SU-DHL-6 (cell line): ENCODE measurements around the gene PIGZ.

Source experiments
- EZH2phosphoT487 ChIP-seq: fragments of 200-600 bp; sonication (generic), shearing (Covaris generic); conservative IDR thresholded peaks from 2 replicates; pipeline ENCODE4 v1.6.1; 2018; ENCODE audit warnings: mild to moderate bottlenecking, antibody characterized with exemption, low read length, moderate library complexity, mixed read lengths
- TF ChIP-seq, protein P1 (sequence below): fragments of 200-600 bp; sonication (generic); IDR thresholded peaks from one replicate; pipeline ENCODE4 v1.5.1; 2017; ENCODE audit warnings: antibody characterized with exemption, mild to moderate bottlenecking, low read length, moderate library complexity; ENCODE audit not compliant: insufficient read depth, poor library complexity, severe bottlenecking

DNA sequence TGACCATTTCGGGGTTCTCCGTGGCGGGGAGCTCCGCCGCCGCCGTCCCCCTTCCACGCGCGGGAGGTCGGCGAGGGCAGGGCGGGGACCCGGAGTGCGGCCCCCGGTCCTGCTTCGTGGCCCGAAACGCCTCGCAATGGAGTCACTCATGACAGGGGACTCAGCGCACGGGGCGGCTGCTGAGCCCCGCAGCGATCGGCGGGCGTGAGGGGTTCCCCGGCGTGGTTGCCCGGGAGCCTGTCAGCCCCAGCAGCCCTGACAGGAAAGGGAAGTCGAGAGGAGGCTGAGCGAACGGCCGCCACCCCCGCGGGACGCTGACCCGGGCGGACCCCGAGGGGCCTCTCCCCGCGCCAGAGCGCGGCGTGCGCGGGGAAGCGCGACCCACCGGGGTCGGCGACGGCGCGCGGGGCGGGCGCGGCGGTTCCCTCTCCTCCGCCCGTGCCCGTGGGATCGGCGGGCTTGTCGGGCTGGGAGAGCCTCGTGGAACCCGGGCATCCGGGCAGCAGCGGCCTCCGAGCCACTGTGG is 564 bp upstream of the PIGZ start:
- TF ChIP-seq, protein P1, sequence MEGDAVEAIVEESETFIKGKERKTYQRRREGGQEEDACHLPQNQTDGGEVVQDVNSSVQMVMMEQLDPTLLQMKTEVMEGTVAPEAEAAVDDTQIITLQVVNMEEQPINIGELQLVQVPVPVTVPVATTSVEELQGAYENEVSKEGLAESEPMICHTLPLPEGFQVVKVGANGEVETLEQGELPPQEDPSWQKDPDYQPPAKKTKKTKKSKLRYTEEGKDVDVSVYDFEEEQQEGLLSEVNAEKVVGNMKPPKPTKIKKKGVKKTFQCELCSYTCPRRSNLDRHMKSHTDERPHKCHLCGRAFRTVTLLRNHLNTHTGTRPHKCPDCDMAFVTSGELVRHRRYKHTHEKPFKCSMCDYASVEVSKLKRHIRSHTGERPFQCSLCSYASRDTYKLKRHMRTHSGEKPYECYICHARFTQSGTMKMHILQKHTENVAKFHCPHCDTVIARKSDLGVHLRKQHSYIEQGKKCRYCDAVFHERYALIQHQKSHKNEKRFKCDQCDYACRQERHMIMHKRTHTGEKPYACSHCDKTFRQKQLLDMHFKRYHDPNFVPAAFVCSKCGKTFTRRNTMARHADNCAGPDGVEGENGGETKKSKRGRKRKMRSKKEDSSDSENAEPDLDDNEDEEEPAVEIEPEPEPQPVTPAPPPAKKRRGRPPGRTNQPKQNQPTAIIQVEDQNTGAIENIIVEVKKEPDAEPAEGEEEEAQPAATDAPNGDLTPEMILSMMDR: no peak
- TF ChIP-seq EZH2phosphoT487: no peak
